HG03045 (cell line): ENCODE results near the gene GPC6.
"Not testable (repeated sequence)": the region's sequence is repeated elsewhere in the genome, so short reads cannot be mapped to it uniquely, and the experiment has no call there.

Source experiments
- ATAC-seq: cut with Tn5 transposase; IDR thresholded peaks from one replicate; pipeline ENCODE4 v1.9.1; 2021; ENCODE audit warnings: mild to moderate bottlenecking, moderate library complexity; ENCODE audit not compliant: unreplicated experiment

GPC6 gene

DNA sequence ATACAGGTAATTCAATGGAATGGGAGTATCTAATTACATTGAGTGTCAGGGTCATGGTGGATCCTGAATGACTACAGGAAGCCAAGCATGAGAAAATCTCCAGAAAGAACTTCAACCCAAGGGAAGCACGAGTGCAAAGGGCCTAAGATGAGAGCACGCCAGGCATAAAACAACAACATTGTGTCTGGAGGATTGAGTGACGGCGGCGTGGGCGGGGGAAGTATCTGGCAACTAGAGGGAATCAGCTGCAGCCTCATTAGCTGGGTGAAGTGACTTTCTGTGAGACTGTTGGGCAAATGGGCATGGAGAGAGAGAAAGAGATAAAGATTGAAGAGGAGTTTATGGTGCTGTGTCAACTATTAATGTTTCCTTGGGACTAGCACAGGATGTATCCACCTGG is 194.3 kb downstream of the GPC6 start:
- ATAC-seq, result no peak

DNA sequence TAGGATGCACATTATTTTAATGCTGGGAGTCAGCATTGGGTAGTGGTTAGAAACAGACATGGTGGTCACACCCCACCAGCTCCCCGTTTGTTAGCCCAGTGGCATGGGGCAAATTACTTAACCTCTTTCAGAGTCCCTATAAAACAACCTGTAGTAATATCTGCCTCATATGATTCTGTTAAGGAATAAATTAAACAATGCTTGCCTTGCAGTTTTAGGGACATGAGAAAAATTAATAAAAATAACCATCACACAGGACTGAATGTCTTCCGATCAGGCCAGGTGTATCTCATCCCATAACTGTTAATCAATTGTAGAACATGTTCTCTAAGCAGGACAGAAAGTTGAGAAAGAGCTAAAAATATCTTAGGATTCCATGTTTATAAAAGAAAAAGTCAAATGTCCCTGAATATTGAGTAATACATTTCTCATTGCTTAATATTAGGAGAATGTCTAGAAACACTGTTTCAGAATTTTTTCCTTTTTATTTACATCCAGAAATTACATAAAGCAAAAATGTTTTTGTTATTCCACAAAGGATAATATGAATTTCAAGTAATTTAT is 196.5 kb downstream of the GPC6 start:
- no peak for ATAC-seq

DNA sequence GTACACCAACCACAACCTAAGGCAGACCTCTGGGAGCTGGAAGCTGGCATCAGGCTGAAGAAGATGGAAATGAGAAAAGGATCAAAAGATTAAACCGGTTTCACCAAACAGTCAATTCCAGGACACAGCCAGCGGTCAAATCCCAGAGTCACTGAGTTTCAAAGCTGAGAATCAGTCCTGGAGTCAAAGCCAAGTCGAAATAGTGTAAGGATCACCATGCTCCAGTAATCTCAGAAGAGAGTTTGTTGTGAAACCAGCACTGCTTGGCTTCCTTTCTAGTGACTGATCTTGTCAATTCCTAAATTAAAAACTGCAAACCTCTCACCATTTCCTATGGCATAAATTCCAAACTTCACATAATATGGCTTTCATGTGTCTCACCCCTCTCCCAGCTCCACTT is 198.8 kb downstream of the GPC6 start:
- no peak for ATAC-seq

DNA sequence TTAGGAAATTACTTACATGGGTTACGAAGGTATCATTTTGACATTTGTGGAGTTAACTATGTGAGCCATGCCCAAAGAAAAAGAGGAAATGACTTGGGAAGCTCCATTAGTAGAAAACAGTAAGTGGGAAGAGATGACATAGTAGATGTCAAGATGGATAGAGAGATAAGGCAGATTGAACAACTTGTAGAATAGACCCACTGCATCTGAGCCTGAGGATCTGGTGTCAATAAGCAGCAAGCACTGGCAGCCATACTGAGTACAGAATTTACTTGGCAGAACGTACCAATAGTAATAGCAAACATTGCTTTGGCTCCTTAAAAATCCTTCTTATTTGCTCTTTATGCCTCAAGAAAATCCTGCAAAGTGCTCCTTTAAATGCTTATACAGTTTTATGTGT is 203.8 kb downstream of the GPC6 start:
- ATAC-seq, result no peak

DNA sequence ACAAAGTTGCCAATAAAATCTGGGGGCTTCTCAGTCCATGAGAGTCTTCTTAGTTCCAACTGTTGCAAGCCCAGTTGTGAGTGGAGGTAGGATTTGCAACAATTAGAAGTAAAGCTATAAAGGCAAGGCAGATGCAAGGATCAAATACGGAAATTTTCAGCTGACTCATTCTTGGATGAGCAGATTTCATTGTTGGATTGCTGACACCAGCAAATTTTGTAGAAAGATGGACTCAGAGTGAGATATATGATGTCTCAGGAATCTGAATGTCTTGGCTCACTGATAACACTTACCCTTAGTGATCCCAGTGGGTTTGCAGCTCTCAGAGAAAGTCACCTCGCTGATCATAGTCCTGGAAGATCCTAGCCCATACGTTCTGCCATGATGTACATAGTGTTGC is 209.0 kb downstream of the GPC6 start:
- no peak for ATAC-seq

DNA sequence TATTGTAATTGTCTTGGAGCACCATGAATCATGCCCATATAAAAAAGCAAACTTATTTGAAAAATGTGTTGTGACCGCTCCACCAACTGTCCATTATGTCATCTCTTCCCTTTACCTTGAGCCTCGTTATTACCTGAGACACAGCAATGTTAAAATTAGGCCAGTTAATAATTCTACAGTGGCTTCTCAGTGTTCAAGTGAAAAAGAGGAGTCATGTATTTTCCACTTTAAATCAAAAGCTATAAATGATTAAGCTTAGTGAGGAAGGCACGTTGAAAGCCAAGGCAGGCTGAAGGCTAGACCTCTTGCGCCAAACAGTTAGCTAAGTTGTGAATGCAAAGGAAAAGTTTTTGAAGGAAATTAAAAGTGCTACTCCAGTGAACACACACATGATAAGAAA is 210.5 kb downstream of the GPC6 start:
- ATAC-seq, result no peak

DNA sequence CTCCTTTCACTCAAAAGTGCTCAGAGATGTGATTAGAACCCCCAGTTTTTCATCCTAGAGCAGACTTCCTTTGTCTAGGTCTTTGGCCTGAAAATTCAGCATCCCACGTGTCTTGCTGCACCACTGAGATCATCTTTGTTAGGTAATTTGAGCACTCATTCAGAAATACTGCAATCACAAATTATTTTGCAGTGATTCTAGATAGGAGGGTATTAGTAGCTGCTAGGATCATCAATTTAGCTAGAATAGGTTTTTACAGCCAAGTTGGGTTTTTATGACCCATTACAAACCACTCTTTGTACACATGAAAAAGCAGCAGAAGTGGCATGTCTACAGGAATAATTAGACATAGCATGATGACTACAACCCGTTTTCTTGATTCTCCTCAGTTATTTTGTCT is 219.6 kb downstream of the GPC6 start:
- no peak for ATAC-seq

DNA sequence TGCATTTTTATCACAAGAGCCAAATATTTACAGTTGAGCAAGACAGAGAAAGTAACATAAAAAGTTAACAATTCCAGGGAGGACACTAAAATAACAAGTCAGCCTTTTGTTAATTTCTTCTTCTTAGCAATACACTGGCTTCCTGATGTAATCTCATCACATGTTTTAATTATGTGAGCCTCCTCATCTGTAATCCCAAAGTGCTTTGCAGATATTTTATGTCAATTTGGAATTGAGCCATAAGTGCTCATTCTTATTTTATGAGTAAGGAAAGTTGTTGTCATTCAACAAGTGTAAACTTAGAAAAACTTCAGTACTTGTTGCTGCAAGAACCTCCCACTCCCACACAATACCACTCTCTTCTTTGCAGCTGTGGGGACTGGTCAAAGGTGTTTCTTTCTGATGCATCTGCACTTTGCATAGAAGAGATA is 223.6 kb downstream of the GPC6 start:
- ATAC-seq, result no peak

DNA sequence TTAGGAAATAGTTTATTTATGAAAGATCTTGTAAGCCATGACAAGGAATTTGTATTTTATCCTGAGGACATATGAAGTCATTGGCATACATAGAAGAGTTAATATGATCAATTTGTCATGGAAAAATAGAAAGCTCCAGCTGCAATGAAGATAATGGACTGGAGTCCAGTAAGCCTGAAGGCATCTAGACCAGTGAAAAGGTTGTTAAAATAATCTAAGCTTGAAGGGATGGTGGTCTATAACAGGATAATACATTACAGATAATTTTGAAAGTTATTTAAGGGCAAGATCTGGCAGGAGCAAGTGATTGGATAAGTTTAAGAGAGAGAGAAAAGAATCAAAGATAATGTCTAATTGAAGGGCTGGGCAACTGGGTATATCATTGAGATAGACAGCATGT is 224.2 kb downstream of the GPC6 start:
- no peak for ATAC-seq

DNA sequence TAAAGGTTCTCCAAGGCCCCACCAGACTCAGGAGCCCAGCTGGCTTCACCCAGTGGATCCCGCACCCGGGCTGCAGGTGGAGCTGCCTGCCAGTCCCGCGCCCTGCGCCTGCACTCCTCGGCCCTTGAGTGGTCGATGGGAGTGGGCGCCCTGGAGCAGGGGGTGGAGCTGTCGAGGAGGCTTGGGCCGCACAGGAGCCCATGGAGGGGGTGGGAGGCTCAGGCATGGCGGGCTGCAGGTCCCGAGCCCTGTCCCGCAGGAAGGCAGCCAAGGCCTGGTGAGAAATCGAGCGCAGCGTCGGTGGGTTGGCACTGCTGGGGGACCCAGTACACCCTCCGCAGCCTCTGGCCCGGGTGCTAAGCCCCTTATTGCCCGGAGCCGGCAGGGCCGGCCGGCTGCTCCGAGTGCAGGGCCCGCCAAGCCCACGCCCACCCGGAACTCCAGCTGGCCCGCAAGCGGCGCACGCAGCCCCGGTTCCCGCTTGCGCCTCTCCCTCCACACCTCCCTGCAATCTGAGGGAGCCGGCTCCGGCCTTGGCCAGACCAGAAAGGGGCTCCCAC is 228.1 kb downstream of the GPC6 start:
- ATAC-seq, result not testable (repeated sequence)

DNA sequence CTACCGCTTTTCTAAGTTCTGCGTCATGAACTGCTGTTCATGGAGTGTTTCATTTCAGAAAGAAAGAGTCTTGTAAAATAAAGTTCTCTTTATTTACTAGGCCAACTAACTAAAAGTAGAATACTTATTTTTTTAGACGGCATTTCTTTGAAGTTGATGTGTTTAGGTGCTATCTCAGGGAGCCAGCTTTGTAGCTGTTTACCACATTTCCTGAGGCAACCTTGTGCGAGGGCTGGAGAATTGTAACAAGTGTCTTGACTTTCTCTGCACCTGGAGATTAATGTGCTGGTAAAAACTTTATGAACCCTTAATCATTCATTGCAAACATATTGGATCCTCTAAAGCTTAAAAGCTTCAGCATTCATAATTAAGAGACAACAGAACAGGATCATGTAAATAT is 229.3 kb downstream of the GPC6 start:
- no peak for ATAC-seq

DNA sequence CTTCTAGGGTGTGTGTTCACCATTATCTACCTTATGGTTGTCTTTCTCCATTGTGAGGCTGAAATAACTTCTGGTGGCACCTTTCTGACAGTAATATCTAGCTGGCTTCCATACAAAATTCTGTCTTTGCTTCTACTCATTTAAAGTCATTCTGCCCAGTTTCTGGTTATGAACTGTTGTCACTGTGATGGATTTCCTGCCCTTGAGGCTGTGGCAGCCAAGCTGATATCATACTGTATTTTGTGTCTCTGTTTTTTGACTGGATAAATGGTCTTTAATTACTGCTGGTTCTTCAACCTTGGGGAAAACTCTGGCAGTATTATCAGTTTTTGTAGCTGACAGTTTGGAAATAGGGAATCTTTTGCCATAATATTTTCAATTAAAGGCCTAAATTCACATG is 233.4 kb downstream of the GPC6 start:
- no peak for ATAC-seq

DNA sequence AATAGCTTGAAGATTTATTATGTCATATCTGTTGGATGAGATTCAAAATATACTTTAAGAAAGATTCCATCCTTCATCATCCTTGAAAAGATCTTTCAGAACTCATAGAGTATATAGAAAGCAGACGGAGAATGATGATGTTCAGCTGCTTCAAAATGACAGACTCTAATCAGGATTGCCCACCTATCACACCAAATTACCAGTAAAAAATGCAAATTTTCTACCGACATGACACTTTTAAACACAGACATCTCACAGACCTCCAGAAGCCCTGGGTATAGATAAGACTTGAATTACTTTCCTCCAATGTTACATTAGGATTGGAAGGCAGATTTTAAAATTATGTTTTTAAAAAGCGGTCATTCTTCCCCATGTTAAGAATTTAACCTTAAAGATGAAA is 235.5 kb downstream of the GPC6 start:
- ATAC-seq, result no peak

DNA sequence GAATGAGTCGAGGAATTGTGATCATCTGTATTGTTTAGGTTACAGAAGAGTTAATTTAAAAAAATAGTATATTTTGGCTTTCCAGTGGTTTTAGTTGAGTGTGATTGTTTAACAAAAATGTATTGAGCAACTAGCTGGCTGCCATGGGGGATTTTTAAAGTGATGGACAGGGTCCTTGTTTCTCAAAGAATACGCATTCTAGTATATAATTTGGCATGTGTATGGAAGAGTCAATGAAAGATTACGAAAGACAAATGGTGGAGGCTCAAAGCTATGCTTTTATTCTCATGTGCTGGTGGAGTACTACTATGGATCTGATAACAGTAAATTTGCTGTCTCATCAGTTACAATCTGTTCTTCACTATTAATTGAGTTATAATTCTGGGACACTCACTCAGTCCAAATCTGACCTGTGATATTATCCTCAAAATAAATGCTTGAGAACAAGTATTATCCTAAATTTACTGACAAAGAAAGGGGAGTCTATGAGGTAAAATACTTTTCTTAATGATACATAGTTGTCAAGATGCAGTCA is 240.0 kb downstream of the GPC6 start:
- ATAC-seq, result no peak

DNA sequence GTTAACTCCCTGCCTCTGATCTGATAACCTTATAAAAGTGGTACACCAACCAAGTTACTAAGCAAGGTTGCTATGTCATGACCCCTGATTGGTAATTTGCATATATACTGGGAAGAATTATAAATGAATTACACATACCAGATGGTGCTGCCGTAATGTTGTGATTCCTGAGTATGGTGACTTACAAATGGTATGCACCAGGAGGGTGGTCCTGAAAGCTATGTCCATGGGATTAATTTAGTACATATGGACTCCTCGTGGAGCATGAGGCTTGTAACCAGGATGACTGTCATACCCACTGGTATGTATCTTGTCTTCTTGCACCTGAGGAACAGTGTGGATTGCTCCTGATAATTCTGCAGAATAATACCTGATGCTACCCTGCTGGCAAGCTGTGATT is 240.6 kb downstream of the GPC6 start:
- no peak for ATAC-seq

DNA sequence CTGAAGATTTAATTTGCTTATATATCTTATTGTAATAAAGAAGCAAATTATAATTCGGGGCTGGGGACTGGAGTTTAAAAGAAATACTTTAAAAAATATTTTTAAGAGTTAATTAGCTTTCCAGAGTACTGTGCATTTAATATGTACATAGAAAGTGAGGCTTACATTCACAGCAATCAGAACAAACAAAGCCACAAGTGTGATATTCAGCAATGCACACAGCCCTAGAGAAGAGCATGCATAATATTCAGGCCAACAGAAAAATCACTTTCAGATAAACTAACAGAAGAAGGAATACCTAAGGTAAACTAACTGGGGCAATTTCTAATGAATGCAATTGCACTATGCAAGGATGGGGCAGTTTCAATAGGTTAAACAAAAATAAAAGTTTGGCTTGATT is 241.8 kb downstream of the GPC6 start:
- ATAC-seq, result no peak

DNA sequence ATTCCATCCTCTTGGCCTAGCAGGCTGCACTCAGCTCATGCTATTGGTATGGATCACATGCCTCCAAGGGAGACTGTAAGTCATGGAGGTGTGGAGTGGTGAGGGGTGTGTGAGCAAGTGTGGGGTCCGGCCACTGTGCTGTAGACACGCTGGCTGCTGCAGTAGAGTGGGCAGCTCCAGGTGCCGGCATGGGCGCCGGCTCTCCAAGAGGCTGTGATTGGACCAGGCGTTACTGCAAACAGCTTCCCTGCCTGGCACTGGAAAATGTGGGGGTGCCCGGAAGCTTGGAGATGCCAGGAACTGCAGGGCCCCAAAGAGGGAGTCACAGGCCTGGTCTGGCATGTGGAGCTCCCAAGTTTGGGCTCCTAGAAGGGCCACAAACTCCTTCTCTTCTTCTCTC is 245.7 kb downstream of the GPC6 start:
- ATAC-seq, result no peak

DNA sequence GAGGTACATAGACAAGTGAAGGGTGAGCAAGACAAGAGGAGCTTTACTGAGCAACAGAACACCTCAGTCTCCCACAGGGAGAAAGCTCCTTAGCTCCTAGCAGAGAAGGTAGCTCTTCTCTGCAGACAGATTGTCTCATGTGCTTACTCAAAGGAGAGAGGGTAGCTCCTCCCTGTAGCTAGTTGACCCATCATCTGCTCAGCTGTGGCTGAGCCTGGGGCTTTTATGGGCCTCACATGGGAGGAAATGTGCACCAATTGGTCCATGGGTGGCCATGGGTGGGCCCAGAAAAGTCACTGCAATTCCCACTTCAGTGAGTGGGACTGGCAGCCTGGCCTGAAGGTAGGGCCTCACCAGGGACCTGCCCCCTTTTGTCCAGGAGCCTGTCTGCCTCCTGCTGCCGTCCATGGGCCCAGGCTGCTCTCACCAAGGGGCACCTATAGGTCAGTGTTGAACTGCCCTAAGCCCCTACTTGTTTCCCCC is 246.2 kb downstream of the GPC6 start:
- no peak for ATAC-seq

DNA sequence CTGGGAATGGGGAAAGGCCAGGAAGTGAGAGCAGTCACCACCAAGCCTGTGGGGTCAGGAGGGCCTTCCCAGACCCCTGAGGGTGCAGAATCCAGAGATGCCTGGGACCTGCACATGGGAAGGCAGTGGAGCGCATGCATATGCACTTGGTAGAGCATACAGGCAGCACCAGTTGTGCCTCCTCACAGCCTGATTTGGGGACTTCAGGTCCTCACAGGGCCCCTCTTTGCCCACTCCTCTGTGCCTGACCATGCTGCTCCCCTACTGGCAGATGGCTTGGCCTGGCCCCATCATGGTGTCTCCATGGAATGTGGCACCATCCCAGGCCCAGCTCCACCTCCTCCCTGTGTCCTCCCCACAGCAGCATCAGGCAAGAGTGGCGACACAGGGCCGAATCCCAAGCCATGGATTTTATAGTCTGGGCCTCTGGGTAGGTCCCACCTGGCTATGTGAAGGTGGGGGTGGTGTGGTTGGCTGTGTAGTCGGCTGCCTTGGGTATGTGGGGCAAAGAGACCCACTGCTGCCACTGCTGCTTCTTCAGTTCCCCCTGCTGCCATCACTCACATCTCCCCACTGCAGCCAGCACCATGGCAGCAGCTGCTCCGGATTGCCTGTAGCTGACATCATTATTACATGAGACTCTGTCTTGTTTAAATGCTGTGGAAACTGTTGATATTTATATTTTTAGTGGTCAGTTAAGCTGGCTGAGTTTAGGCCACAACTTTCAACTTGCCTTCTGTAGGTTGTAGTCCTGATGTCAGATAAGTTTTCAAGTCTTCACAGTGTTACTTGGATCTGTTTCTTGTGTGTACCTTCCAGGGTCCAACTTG is 247.0 kb downstream of the GPC6 start:
- ATAC-seq, result no peak

DNA sequence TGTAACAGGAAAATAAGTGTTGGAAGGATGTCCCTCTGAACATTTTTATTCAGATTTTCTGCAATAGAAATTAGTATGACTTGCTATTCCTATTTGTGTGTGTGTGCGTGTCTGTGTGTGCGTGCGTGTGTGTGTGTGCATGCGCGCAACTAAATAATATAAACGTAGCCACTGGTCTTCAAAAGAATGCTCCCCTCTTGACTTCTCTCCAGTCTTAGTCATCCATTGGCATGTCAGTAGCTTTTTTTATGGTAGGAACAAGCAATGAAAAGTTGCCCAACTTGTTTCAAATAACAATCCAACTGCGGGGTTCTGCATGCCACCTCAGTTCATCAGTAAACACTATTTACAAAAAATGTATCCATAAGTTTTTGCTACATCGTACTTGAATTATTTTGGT is 249.6 kb downstream of the GPC6 start:
- ATAC-seq, result no peak

DNA sequence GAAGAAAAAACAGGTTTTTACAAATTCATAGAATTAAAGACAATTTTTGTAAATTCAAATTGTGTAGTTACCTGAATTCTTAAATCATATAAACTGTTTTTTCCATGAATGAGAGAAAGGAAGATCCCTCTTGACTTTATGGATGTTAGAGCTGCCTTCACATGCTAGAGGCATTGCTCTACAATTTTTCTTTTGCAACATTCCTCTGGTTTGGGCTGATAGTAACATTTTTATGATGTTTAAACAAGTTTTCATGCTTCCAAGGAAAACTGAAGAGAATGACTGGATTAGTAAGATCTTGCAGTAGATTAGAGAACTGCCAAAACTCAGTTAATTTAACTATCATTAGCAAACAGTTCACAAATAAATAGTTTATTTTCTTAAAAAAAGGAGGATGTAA is 250.6 kb downstream of the GPC6 start:
- ATAC-seq, result no peak

DNA sequence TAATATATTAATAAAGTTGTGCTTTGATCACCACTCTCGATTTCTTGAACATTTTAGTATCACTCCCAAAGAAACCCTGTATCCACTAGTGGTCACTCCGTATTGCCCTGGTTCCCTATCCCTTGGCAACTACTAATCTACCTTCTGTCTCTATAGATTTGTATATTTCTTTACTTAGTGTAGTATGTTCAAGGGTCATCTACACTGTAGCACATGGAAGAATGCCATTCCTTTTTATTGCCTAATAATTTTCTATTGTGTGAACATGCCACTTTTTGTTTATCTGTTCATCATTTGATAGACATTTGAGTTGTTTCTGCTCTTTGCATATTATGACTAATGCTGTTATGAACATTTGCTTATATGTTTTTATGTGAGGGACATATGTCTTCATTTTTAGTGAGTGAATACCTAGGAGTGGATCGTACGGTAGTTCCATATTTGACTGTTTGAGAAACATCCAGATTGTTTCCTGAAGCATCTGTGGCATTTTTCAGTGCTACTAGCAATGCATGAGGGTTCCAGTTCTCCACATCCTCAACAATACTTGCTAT is 254.0 kb downstream of the GPC6 start:
- ATAC-seq, result no peak
